ENCODE data around the gene BRSK1.
"Not testable (repeated sequence)": the region's sequence is repeated elsewhere in the genome, so short reads cannot be mapped to it uniquely, and the experiment has no call there.

The BRSK1 gene

GRCh38 chr19:55320844-55321419, 37.1 kb downstream of the BRSK1 start:
- POLR2A ChIA-PET: interaction anchor here (1.1 to 3.0 kb wide), 3 partner anchors 18 to 86 kb away, joined by 3 to 13 read pairs (median 7); partner anchors contain the start of genes KMT5C and UBE2S
- CTCF ChIA-PET: interaction anchor here (2.4 kb wide), 1 partner anchor 20 kb away, joined by 11 read pairs; no protein-coding TSS in a partner anchor
- DNase-seq (ENCODE audit: extremely low spot score): no peak
- TF ChIP-seq BHLHE40 (IDR thresholded peaks at IDR 0.05; ENCODE audit: borderline replicate concordance) (no peak), TARDBP (IDR thresholded peaks at IDR 0.05) (no peak), NFRKB (IDR thresholded peaks at IDR 0.05) (no peak), SP1 (IDR thresholded peaks at IDR 0.05) (no peak), FOXA1 (IDR thresholded peaks at IDR 0.05) (no peak), L3MBTL2 (conservative IDR thresholded peaks at IDR 0.05) (no peak), FOXM1 (IDR thresholded peaks at IDR 0.05; ENCODE audit: borderline replicate concordance) (no peak), SUZ12 (IDR thresholded peaks at IDR 0.05) (no peak), ARNT (IDR thresholded peaks at IDR 0.05) (no peak), FOXK2 (IDR thresholded peaks at IDR 0.05) (no peak), ELF4 (IDR thresholded peaks at IDR 0.05) (no peak), CTBP1 (IDR thresholded peaks at IDR 0.05; ENCODE audit: borderline replicate concordance) (no peak), LEF1 (IDR thresholded peaks at IDR 0.05; ENCODE audit: borderline replicate concordance) (no peak), PKNOX1 (IDR thresholded peaks at IDR 0.05) (no peak), ZNF384 (IDR thresholded peaks at IDR 0.05) (no peak), HDGF (IDR thresholded peaks at IDR 0.05; ENCODE audit: borderline replicate concordance) (no peak)

- POLR2A ChIA-PET: interaction anchor here (1.1 to 3.0 kb wide), 4 partner anchors 17 to 86 kb away, joined by 3 to 13 read pairs (median 6); partner anchors contain the start of genes KMT5C and UBE2S
- CTCF ChIA-PET: interaction anchor here (0.5 to 2.4 kb wide), 2 partner anchors 20 to 27 kb away, joined by 3 to 11 read pairs; no protein-coding TSS in a partner anchor
- TF ChIP-seq ARNT (IDR thresholded peaks at IDR 0.05): no peak
- no peak for TF ChIP-seq BHLHE40 (IDR thresholded peaks at IDR 0.05; ENCODE audit: borderline replicate concordance)
- no peak for TF ChIP-seq SUZ12 (IDR thresholded peaks at IDR 0.05)
- no peak for TF ChIP-seq ELF4 (IDR thresholded peaks at IDR 0.05)
- no peak for TF ChIP-seq FOXK2 (IDR thresholded peaks at IDR 0.05)
- TF ChIP-seq FOXM1 (IDR thresholded peaks at IDR 0.05; ENCODE audit: borderline replicate concordance): no peak
- no peak for TF ChIP-seq TARDBP (IDR thresholded peaks at IDR 0.05)
- TF ChIP-seq PKNOX1 (IDR thresholded peaks at IDR 0.05): no peak
- no peak for TF ChIP-seq FOXA1 (IDR thresholded peaks at IDR 0.05)
- no peak for TF ChIP-seq SP1 (IDR thresholded peaks at IDR 0.05)
- TF ChIP-seq CTBP1 (IDR thresholded peaks at IDR 0.05; ENCODE audit: borderline replicate concordance): no peak
- no peak for TF ChIP-seq ZNF384 (IDR thresholded peaks at IDR 0.05)
- TF ChIP-seq HDGF (IDR thresholded peaks at IDR 0.05; ENCODE audit: borderline replicate concordance): no peak
- TF ChIP-seq LEF1 (IDR thresholded peaks at IDR 0.05; ENCODE audit: borderline replicate concordance): no peak
- TF ChIP-seq L3MBTL2 (conservative IDR thresholded peaks at IDR 0.05): no peak
- DNase-seq (ENCODE audit: extremely low spot score): no peak
Observed at GRCh38 chr19:55321466-55322137, 37.8 kb downstream of the BRSK1 start.

GRCh38 chr19:55322204-55322885, 38.5 kb downstream of the BRSK1 start:
- TF ChIP-seq CTBP1 (IDR thresholded peaks at IDR 0.05; ENCODE audit: borderline replicate concordance): no peak
- no peak for TF ChIP-seq L3MBTL2 (conservative IDR thresholded peaks at IDR 0.05)
- TF ChIP-seq ARNT (IDR thresholded peaks at IDR 0.05): no peak
- no peak for TF ChIP-seq ZNF384 (IDR thresholded peaks at IDR 0.05)
- no peak for TF ChIP-seq FOXK2 (IDR thresholded peaks at IDR 0.05)
- TF ChIP-seq SUZ12 (IDR thresholded peaks at IDR 0.05): no peak
- no peak for TF ChIP-seq BHLHE40 (IDR thresholded peaks at IDR 0.05; ENCODE audit: borderline replicate concordance)
- TF ChIP-seq LEF1 (IDR thresholded peaks at IDR 0.05; ENCODE audit: borderline replicate concordance): no peak
- no peak for TF ChIP-seq ELF4 (IDR thresholded peaks at IDR 0.05)
- no peak for TF ChIP-seq FOXA1 (IDR thresholded peaks at IDR 0.05)
- CTCF ChIA-PET: interaction anchor here (2.4 kb wide), 1 partner anchor 21 kb away, joined by 11 read pairs; no protein-coding TSS in a partner anchor
- no peak for DNase-seq (ENCODE audit: extremely low spot score)
- POLR2A ChIA-PET: interaction anchor here (1.1 to 3.0 kb wide), 4 partner anchors 17 to 85 kb away, joined by 3 to 13 read pairs (median 6); partner anchors contain the start of genes KMT5C and UBE2S

GRCh38 chr19:55324662-55325061, 40.9 kb downstream of the BRSK1 start:
- no peak for DNase-seq (ENCODE audit: extremely low spot score)
- TF ChIP-seq HDGF (IDR thresholded peaks at IDR 0.05; ENCODE audit: borderline replicate concordance) (no peak), CTBP1 (IDR thresholded peaks at IDR 0.05; ENCODE audit: borderline replicate concordance) (no peak), TARDBP (IDR thresholded peaks at IDR 0.05) (no peak), L3MBTL2 (conservative IDR thresholded peaks at IDR 0.05) (no peak), NFRKB (IDR thresholded peaks at IDR 0.05) (no peak), FOXK2 (IDR thresholded peaks at IDR 0.05) (no peak), ARNT (IDR thresholded peaks at IDR 0.05) (no peak), FOXM1 (IDR thresholded peaks at IDR 0.05; ENCODE audit: borderline replicate concordance) (no peak)
- ChIA-PET POLR2A (interaction anchor here (1.6 kb wide), 1 partner anchor 15 kb away, joined by 9 read pairs; the partner anchor contains the start of gene KMT5C), CTCF (no interaction called here)

GRCh38 chr19:55325172-55325571, 41.4 kb downstream of the BRSK1 start, which contains the start of gene TMEM150B:
Gene TMEM150B (minus strand): TSS chr19:55325341. CDS start chr19:55321036, 4,305 bp downstream.
- ChIA-PET POLR2A (interaction anchor here (1.6 kb wide), 1 partner anchor 14 kb away, joined by 9 read pairs; the partner anchor contains the start of gene KMT5C), CTCF (no interaction called here)
- TF ChIP-seq TARDBP (IDR thresholded peaks at IDR 0.05) (no peak), CTBP1 (IDR thresholded peaks at IDR 0.05; ENCODE audit: borderline replicate concordance) (no peak), FOXA1 (IDR thresholded peaks at IDR 0.05) (no peak), BHLHE40 (IDR thresholded peaks at IDR 0.05; ENCODE audit: borderline replicate concordance) (no peak), FOXK2 (IDR thresholded peaks at IDR 0.05) (no peak), LEF1 (IDR thresholded peaks at IDR 0.05; ENCODE audit: borderline replicate concordance) (no peak)
- DNase-seq (ENCODE audit: extremely low spot score): no peak

GRCh38 chr19:55328774-55329318, 45.0 kb downstream of the BRSK1 start:
- ChIA-PET POLR2A (interaction anchor here (1.8 kb wide), 1 partner anchor 10 kb away, joined by 7 read pairs; no protein-coding TSS in a partner anchor), CTCF (interaction anchor here (0.7 kb wide), 1 partner anchor 182 kb away, joined by 11 read pairs; no protein-coding TSS in a partner anchor)
- not testable (repeated sequence) for DNase-seq (ENCODE audit: extremely low spot score)

DNA sequence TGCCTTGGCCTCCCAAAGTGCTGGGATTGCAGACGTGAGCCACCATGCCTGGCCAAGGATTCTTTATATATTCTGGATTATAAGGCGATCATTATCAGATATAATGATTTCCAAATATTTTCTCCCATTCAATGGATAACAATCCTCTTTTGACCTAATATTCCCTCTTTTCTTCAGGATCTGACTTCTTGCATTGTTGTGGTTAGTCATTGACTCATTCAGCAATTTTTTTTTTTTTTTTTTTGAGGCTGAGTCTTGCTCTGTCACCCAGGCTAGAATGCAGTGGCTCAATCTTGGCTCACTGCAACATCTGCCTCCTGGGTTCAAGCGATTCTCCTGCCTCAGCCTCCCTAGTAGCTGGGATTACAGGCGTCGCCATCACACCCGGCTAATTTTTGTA, 46.0 kb downstream of the BRSK1 start:
- POLR2A ChIA-PET; DNase-seq (ENCODE audit: extremely low spot score); CTCF ChIA-PET: not testable (repeated sequence)
